Measurements from ENCODE around the gene TXNL4A.
A peak's percentile ranks its signal among the peaks of the same experiment; 100 is the strongest.

Gene TXNL4A

GRCh38 chr18:79951545-79952455 is 36.6 kb downstream of the TXNL4A start, which contains the start of gene SLC66A2:
SLC66A2 (minus strand) TSS chr18:79951653; CDS start chr18:79950926, 727 bp downstream.
- no peak for TF ChIP-seq Cebpa-rat (IDR thresholded peaks at IDR 0.05)
- Histone ChIP-seq H3K9me3 (no peaks in the 10 kb centered on the region), H3K9ac (peak within 1 kb of the TSS; percentile 89), H3K4me2 (peak within 1 kb of the TSS; percentile 99), H3K27ac (peak within 1 kb of the TSS; percentile 85), H3K36me3 (peaks cover 23% of the 10 kb centered on the region), H3K4me3 (peak within 1 kb of the TSS; percentile 88), H3K27me3 (no peaks in the 10 kb centered on the region), H3K4me1 (peaks cover 38% of the 10 kb centered on the region), H4K20me1 (peaks cover 43% of the 10 kb centered on the region)

- no peak for TF ChIP-seq Cebpa-rat (IDR thresholded peaks at IDR 0.05)
- no peaks in the 10 kb centered on the region for H3K9me3 ChIP-seq
- peaks cover 53% of the 10 kb centered on the region for H4K20me1 ChIP-seq
- H3K4me2 ChIP-seq = peak overlapping the region; percentile 96
- H3K27me3 ChIP-seq = no peaks in the 10 kb centered on the region
- peaks cover 33% of the 10 kb centered on the region for H3K36me3 ChIP-seq
- H3K4me1 ChIP-seq = peaks cover 49% of the 10 kb centered on the region
- peak overlapping the region; percentile 88 for H3K4me3 ChIP-seq
- peak overlapping the region; percentile 89 for H3K9ac ChIP-seq
- H3K27ac ChIP-seq = peak overlapping the region; percentile 85
These were observed 37.6 kb downstream of the TXNL4A start for GRCh38 chr18:79950515-79951341.

GRCh38 chr18:79949697-79950487 is 38.5 kb downstream of the TXNL4A start:
- H3K4me1 ChIP-seq = peaks cover 57% of the 10 kb centered on the region
- no peaks in the 10 kb centered on the region for H3K27me3 ChIP-seq
- H3K4me3 ChIP-seq = peak overlapping the region; percentile 88
- H3K4me2 ChIP-seq = peak overlapping the region; percentile 96
- peak overlapping the region; percentile 85 for H3K27ac ChIP-seq
- peak overlapping the region; percentile 89 for H3K9ac ChIP-seq
- no peak for TF ChIP-seq Cebpa-rat (IDR thresholded peaks at IDR 0.05)
- H3K9me3 ChIP-seq = no peaks in the 10 kb centered on the region
- peaks cover 41% of the 10 kb centered on the region for H3K36me3 ChIP-seq
- H4K20me1 ChIP-seq = peaks cover 62% of the 10 kb centered on the region

- Histone ChIP-seq H4K20me1 (peaks cover 72% of the 10 kb centered on the region), H3K27ac (peak overlapping the region; percentile 85), H3K4me1 (peaks cover 68% of the 10 kb centered on the region), H3K36me3 (peaks cover 49% of the 10 kb centered on the region), H3K9me3 (no peaks in the 10 kb centered on the region), H3K9ac (peak overlapping the region; percentile 89), H3K4me3 (peak overlapping the region; percentile 88), H3K4me2 (peak overlapping the region; percentile 96), H3K27me3 (no peaks in the 10 kb centered on the region)
- no peak for TF ChIP-seq Cebpa-rat (IDR thresholded peaks at IDR 0.05)
These were observed 39.5 kb downstream of the TXNL4A start for GRCh38 chr18:79948719-79949411.

- H3K9ac ChIP-seq = no peak overlapping the region
- no peaks in the 10 kb centered on the region for H3K27me3 ChIP-seq
- no peaks in the 10 kb centered on the region for H3K9me3 ChIP-seq
- no peak overlapping the region for H3K4me3 ChIP-seq
- H3K27ac ChIP-seq = peak overlapping the region; percentile 85; the same call in 1 of the 2 replicates
- peaks cover 71% of the 10 kb centered on the region for H3K4me1 ChIP-seq
- H3K36me3 ChIP-seq = peaks cover 57% of the 10 kb centered on the region
- no peak for TF ChIP-seq Cebpa-rat (IDR thresholded peaks at IDR 0.05)
- peaks cover 80% of the 10 kb centered on the region for H4K20me1 ChIP-seq
- peak overlapping the region; percentile 96 for H3K4me2 ChIP-seq
These were observed 40.3 kb downstream of the TXNL4A start for GRCh38 chr18:79947881-79948610.

GRCh38 chr18:79947054-79947755 is 41.2 kb downstream of the TXNL4A start:
- no peak overlapping the region for H3K4me3 ChIP-seq
- peaks cover 70% of the 10 kb centered on the region for H3K4me1 ChIP-seq
- H3K9me3 ChIP-seq = no peaks in the 10 kb centered on the region
- H4K20me1 ChIP-seq = peaks cover 89% of the 10 kb centered on the region
- H3K36me3 ChIP-seq = peaks cover 65% of the 10 kb centered on the region
- no peak for TF ChIP-seq Cebpa-rat (IDR thresholded peaks at IDR 0.05)
- H3K27me3 ChIP-seq = no peaks in the 10 kb centered on the region
- no peak overlapping the region for H3K27ac ChIP-seq
- peak overlapping the region; percentile 96 for H3K4me2 ChIP-seq
- no peak overlapping the region for H3K9ac ChIP-seq

- H3K9me3 ChIP-seq = peaks cover 3% of the 10 kb centered on the region; the same call in 1 of the 2 replicates
- H3K4me2 ChIP-seq = peak overlapping the region; percentile 71
- H4K20me1 ChIP-seq = peaks cover 100% of the 10 kb centered on the region
- peak overlapping the region; percentile 53 for H3K9ac ChIP-seq
- H3K27ac ChIP-seq = peak overlapping the region; percentile 55
- peak overlapping the region; percentile 4; the same call in 1 of the 2 replicates for H3K4me3 ChIP-seq
- peaks cover 66% of the 10 kb centered on the region for H3K4me1 ChIP-seq
- H3K36me3 ChIP-seq = peaks cover 84% of the 10 kb centered on the region
- no peak for TF ChIP-seq Cebpa-rat (IDR thresholded peaks at IDR 0.05)
- H3K27me3 ChIP-seq = no peaks in the 10 kb centered on the region
These were observed 43.0 kb downstream of the TXNL4A start for GRCh38 chr18:79945118-79946042.
